Choroid plexus epithelial cell (primary cell): ENCODE measurements around the gene RPP14.

Experiments used
- DNase-seq: peaks from one replicate; pipeline ENCODE4 v3.0.0-alpha.2; 2010; ENCODE audit warnings: low read depth
- H3K4me3 ChIP-seq: 2 replicates; pipeline ENCODE4 v1.5.1; 2011; ENCODE audit warnings: low read depth, mild to moderate bottlenecking, control low read depth, low read length, moderate library complexity
- TF ChIP-seq, protein P1 (sequence below): conservative IDR thresholded peaks from 2 replicates; pipeline ENCODE4 v1.5.1; 2011; ENCODE audit warnings: low read depth, mild to moderate bottlenecking, control low read depth, inconsistent platforms, low read length, moderate library complexity

Gene RPP14

DNA sequence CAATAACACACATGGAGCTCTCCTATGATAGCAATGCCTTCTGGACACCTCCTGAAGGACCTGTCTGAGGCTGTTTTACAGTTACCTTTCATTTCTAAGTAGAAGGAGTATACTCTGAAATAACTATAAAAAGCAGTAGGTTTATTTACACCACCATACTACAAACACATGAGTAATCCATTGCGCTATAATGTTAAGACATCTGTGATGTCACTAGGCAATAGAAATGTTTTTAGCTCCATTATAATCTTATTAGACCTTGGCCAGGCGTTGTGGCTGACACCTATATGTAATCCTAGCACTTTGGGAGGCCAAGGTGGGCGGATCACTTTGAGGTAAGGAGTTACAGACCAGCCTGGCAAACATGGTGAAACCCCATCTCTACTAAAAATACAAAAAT is 51.4 kb downstream of the RPP14 start:
- no peak for DNase-seq
- TF ChIP-seq, protein P1, sequence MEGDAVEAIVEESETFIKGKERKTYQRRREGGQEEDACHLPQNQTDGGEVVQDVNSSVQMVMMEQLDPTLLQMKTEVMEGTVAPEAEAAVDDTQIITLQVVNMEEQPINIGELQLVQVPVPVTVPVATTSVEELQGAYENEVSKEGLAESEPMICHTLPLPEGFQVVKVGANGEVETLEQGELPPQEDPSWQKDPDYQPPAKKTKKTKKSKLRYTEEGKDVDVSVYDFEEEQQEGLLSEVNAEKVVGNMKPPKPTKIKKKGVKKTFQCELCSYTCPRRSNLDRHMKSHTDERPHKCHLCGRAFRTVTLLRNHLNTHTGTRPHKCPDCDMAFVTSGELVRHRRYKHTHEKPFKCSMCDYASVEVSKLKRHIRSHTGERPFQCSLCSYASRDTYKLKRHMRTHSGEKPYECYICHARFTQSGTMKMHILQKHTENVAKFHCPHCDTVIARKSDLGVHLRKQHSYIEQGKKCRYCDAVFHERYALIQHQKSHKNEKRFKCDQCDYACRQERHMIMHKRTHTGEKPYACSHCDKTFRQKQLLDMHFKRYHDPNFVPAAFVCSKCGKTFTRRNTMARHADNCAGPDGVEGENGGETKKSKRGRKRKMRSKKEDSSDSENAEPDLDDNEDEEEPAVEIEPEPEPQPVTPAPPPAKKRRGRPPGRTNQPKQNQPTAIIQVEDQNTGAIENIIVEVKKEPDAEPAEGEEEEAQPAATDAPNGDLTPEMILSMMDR: no peak

DNA sequence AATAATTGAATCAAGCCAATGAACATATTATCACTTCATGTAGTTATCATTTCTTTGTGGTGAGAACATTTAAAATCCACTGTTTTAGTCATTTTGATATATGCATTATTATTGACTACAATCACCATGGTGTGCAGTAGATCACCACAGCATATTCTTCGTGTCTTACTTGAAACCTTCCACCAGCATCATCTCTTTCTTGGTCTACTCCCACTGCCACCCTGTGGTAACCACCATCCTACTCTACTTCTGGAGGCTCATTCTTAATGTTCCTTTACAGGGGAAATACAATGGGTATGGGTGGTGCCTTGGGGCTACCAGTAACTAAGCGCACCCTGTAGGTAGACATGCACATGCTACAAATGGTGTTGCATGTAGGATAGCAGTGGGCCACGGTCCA is 52.0 kb downstream of the RPP14 start:
- no peak for DNase-seq
- H3K4me3 ChIP-seq: no peak overlapping the region
- TF ChIP-seq, protein P1: no peak

More for the DNA sequence above, 51.4 kb downstream of the RPP14 start:
- no peak overlapping the region for H3K4me3 ChIP-seq

DNA sequence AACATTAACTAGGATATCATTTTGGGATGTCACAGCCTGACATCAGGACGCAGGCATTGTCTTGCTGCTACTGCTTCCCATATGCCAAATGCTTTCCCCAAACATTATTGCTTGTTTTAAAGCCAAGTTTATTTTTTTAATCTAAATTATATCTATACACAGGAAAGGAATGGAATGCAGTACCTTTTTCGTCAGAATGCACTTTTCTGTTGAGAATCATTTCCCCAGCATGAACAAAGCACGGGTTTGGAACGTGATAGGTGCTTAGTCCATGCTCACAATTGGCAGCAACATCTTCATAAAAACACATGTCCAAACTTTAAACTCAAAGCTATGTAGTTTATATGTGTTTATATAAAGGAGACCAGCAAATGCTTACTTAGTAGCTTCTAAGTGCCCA is 52.8 kb downstream of the RPP14 start:
- DNase-seq: no peak
- TF ChIP-seq, protein P1: no peak
- no peak overlapping the region for H3K4me3 ChIP-seq

DNA sequence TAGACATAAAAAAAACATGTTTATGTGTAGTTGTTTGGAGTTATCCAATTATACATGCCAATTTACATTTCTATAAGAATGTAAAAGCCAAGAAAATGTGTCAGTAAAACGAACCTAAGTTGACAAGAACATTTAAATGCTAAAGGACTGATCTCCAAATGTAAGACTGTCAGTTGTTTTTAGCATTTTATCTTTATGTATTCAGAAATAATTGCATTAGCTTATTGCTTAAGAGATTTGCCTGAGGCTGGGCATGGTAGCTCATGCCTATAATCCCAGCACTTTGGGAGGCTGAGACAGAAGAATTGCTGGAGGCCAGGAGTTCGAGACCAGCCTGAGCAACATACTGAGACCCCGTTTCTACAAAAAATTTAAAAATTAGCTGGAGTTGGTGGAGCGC is 53.6 kb downstream of the RPP14 start:
- TF ChIP-seq, protein P1: no peak
- no peak for DNase-seq
- no peak overlapping the region for H3K4me3 ChIP-seq

DNA sequence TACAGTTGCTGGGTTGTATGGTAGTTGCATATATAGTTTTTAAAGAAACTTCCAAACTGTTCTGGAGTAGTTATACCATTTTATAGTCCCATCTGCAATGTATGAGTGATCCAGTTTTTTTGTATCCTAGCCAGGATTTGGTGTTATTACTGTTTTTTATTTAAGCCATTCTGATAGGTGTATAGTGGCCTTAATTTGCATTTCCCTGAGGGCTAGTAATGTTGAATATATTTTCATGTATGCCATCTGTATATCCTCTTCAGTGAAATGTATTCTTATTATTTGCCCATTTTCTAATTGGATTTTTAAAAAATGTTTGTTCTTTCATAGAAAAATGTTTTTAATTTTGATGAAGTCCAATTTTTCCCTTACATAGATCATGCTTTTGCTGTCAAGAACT is 55.8 kb downstream of the RPP14 start:
- no peak overlapping the region for H3K4me3 ChIP-seq
- DNase-seq: no peak
- TF ChIP-seq, protein P1: no peak

DNA sequence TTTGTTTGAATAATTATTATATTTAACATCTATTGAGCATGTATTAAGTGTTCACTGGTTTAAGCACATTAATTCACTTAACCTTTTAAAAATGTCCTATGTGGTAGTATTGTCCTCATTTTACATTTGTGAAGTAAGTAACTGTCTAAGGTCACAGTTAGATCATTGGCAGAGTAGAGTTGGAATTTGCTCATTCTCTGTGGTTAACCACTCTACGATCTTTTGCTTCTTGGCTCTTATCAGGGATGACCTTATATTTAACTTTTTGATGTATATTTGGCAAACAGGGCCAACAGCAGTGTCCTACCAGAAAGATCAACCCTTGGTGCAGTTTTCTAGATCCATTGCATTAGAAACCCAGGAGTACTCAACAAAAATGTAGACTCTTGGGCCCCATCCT is 60.7 kb downstream of the RPP14 start:
- TF ChIP-seq, protein P1: no peak

DNA sequence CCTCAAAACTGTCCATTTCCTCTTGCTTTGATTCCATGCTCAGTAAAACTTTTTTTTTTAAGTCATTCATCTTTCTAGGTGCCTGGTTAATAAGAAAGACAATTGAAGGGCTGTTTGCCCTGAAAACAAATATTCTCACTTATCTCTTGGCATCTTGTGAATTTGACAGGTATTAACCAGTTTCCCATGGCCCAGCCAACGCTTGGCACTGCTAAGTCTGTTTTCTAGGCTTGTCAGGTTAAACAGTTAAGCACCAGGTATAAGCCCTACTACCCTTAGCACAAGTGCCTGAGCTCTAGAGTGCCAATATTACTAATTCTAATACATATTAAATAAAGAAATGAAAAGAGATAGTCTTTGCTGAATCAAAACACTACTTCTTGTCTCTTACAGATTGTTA is 63.0 kb downstream of the RPP14 start:
- no peak for DNase-seq
- H3K4me3 ChIP-seq: no peak overlapping the region
- TF ChIP-seq, protein P1: no peak

More for the DNA sequence above, 60.7 kb downstream of the RPP14 start:
- no peak overlapping the region for H3K4me3 ChIP-seq
- peak; percentile 48 for DNase-seq
